SK-N-SH treated with all-trans-retinoic acid at 6 μM for 48 hours (cell line): ENCODE results near the gene CISD1.

Source experiments
- ATAC-seq: fragments of 200-7000 bp; cut with Tn5 transposase; 3 replicates; pipeline ENCODE4 v1.9.1; 2020; ENCODE audit warnings: mild to moderate bottlenecking, moderate library complexity
- ARNTL ChIP-seq: fragments of 450-650 bp; formaldehyde crosslinking; IDR thresholded peaks from 2 replicates; pipeline ENCODE4 v1.5.0; 2020; ENCODE audit warnings: low read depth, mild to moderate bottlenecking, moderate library complexity, borderline replicate concordance
- BACH2 ChIP-seq: fragments of 250-450 bp; sonication (Bioruptor Pico); IDR thresholded peaks from 2 replicates; pipeline ENCODE4 v1.9.0; 2021; ENCODE audit warnings: mild to moderate bottlenecking, borderline replicate concordance
- CSDC2 ChIP-seq: fragments of 250-450 bp; sonication (Bioruptor Pico); IDR thresholded peaks from 2 replicates; pipeline ENCODE4 v1.5.0; 2020; ENCODE audit warnings: mild to moderate bottlenecking, moderate library complexity
- ESRRG ChIP-seq: fragments of 250-450 bp; sonication (Bioruptor Pico); IDR thresholded peaks from 2 replicates; pipeline ENCODE4 v1.6.1; 2021; ENCODE audit warnings: mild to moderate bottlenecking
- GLIS3 ChIP-seq: fragments of 250-450 bp; sonication (Bioruptor Pico); IDR thresholded peaks from 2 replicates; pipeline ENCODE4 v1.5.0; 2020; ENCODE audit warnings: mild to moderate bottlenecking, moderate library complexity
- OSR1 ChIP-seq: fragments of 250-450 bp; sonication (Bioruptor Pico); IDR thresholded peaks from 2 replicates; pipeline ENCODE4 v1.8.0; 2022; ENCODE audit warnings: moderate library complexity, mild to moderate bottlenecking, inconsistent platforms
- PPARA ChIP-seq: fragments of 250-450 bp; sonication (Bioruptor Pico); IDR thresholded peaks from 2 replicates; pipeline ENCODE4 v1.5.0; 2020; ENCODE audit warnings: mild to moderate bottlenecking, borderline replicate concordance
- RARB ChIP-seq: fragments of 250-450 bp; sonication (Bioruptor Pico); IDR thresholded peaks from 2 replicates; pipeline ENCODE4 v1.8.0; 2021; ENCODE audit warnings: mild to moderate bottlenecking, moderate library complexity
- SNAI2 ChIP-seq: fragments of 250-450 bp; sonication (Bioruptor Pico); IDR thresholded peaks from 2 replicates; pipeline ENCODE4 v1.5.0; 2020; ENCODE audit warnings: mild to moderate bottlenecking, moderate library complexity
- TCF4 ChIP-seq: fragments of 250-450 bp; sonication (Bioruptor Pico); IDR thresholded peaks from 2 replicates; pipeline ENCODE4 v1.8.0; 2021; ENCODE audit warnings: mild to moderate bottlenecking, moderate library complexity, borderline replicate concordance
- TOX ChIP-seq: fragments of 250-450 bp; sonication (Bioruptor Pico); IDR thresholded peaks from 2 replicates; pipeline ENCODE4 v1.8.0; 2021; ENCODE audit warnings: mild to moderate bottlenecking, moderate library complexity, borderline replicate concordance
- ZFP30 ChIP-seq: fragments of 450-650 bp; formaldehyde crosslinking; IDR thresholded peaks from 2 replicates; pipeline ENCODE4 v1.5.0; 2022; ENCODE audit warnings: mild to moderate bottlenecking, moderate library complexity
- ZNF565 ChIP-seq: fragments of 450-650 bp; formaldehyde crosslinking; conservative IDR thresholded peaks from 2 replicates; pipeline ENCODE4 v1.5.0; 2020; ENCODE audit warnings: low read depth, mild to moderate bottlenecking, moderate library complexity
- ZNF8 ChIP-seq: fragments of 450-650 bp; formaldehyde crosslinking; IDR thresholded peaks from 2 replicates; pipeline ENCODE4 v1.5.0; 2020; ENCODE audit warnings: mild to moderate bottlenecking, moderate library complexity
- TF ChIP-seq, protein P1 (sequence below): fragments of 250-450 bp; sonication (Bioruptor Pico); IDR thresholded peaks from 2 replicates; pipeline ENCODE4 v1.8.0; 2020; ENCODE audit warnings: mild to moderate bottlenecking, moderate library complexity, borderline replicate concordance
- TF ChIP-seq, protein P2 (sequence below): fragments of 250-450 bp; sonication (Bioruptor Pico); IDR thresholded peaks from 2 replicates; pipeline ENCODE4 v1.5.0; 2020; ENCODE audit warnings: mild to moderate bottlenecking, moderate library complexity
- TF ChIP-seq, protein P3 (sequence below): fragments of 250-450 bp; sonication (Bioruptor Pico); IDR thresholded peaks from 2 replicates; pipeline ENCODE4 v1.5.1; 2021; ENCODE audit warnings: mild to moderate bottlenecking, moderate library complexity
- TF ChIP-seq, protein P4 (sequence below): fragments of 250-450 bp; sonication (Bioruptor Pico); IDR thresholded peaks from 2 replicates; pipeline ENCODE4 v1.5.1; 2020; ENCODE audit warnings: low read depth, mild to moderate bottlenecking, moderate library complexity

The CISD1 gene

DNA sequence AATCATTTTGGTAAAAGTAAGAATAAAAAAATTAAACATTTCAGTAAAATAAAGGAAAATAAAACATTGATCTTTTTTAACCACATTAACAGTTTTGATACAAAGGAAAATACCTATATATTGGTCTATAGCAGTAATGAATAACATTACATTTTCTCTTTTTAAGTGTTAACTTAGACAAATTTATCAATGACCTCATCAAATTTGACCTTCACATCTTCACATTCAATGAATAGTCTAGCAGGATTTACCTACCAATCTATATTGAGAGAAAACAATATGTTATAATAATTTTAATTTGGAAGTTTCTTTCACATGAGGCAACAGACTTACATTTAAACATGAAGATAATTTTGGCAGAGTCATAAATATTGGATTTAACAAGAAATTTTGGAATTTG lies 47.9 kb downstream of the CISD1 start (continued):
- TF ChIP-seq, protein P1, sequence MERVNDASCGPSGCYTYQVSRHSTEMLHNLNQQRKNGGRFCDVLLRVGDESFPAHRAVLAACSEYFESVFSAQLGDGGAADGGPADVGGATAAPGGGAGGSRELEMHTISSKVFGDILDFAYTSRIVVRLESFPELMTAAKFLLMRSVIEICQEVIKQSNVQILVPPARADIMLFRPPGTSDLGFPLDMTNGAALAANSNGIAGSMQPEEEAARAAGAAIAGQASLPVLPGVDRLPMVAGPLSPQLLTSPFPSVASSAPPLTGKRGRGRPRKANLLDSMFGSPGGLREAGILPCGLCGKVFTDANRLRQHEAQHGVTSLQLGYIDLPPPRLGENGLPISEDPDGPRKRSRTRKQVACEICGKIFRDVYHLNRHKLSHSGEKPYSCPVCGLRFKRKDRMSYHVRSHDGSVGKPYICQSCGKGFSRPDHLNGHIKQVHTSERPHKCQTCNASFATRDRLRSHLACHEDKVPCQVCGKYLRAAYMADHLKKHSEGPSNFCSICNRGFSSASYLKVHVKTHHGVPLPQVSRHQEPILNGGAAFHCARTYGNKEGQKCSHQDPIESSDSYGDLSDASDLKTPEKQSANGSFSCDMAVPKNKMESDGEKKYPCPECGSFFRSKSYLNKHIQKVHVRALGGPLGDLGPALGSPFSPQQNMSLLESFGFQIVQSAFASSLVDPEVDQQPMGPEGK: no peak
- TF ChIP-seq ARNTL (CRISPR knock-in tag) (no peak), ESRRG (CRISPR knock-in tag) (no peak)

DNA sequence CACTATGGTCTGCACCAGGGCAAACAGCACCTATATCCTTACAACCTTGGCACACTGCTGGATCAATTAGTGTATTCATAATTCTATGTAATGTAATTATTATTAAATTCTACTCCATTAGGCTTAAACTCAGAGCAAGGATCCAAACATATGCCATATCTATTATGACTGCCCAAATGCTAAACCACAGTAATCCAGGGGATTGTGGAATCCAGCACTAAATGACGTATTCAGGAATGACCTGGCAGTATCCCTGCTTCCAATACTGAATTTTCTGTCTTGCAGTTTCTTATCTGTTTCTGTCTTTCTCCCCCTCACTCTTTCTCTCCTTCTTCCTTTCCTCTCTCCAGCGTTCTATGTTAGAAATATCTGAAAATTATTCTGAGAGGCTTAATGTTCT lies 49.4 kb downstream of the CISD1 start:
- no peak for ATAC-seq
- TF ChIP-seq, protein P2, sequence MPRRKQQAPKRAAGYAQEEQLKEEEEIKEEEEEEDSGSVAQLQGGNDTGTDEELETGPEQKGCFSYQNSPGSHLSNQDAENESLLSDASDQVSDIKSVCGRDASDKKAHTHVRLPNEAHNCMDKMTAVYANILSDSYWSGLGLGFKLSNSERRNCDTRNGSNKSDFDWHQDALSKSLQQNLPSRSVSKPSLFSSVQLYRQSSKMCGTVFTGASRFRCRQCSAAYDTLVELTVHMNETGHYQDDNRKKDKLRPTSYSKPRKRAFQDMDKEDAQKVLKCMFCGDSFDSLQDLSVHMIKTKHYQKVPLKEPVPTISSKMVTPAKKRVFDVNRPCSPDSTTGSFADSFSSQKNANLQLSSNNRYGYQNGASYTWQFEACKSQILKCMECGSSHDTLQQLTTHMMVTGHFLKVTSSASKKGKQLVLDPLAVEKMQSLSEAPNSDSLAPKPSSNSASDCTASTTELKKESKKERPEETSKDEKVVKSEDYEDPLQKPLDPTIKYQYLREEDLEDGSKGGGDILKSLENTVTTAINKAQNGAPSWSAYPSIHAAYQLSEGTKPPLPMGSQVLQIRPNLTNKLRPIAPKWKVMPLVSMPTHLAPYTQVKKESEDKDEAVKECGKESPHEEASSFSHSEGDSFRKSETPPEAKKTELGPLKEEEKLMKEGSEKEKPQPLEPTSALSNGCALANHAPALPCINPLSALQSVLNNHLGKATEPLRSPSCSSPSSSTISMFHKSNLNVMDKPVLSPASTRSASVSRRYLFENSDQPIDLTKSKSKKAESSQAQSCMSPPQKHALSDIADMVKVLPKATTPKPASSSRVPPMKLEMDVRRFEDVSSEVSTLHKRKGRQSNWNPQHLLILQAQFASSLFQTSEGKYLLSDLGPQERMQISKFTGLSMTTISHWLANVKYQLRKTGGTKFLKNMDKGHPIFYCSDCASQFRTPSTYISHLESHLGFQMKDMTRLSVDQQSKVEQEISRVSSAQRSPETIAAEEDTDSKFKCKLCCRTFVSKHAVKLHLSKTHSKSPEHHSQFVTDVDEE (CRISPR knock-in tag): no peak
- TF ChIP-seq ARNTL (CRISPR knock-in tag) (no peak), TOX (CRISPR knock-in tag) (no peak)

DNA sequence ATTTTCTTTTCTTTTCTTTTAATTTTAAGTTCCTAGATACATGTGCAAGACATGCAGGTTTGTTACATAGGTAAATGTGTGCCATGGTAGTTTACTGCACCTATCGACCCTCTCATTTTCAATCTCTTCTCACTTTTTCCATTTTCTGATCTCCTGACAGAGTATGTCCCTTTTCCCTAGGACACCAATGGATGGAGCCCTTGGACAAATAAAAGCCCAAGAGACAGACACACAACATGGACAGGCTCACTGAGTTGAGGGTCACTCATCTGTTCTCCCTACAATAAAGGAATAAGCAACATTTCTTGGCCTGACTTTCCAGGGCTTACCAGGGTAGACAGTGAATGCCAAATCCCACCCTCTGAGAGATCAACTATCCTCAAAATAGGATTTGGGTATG lies 50.6 kb downstream of the CISD1 start:
- ATAC-seq: no peak; the same call in 2 of the 3 replicates

DNA sequence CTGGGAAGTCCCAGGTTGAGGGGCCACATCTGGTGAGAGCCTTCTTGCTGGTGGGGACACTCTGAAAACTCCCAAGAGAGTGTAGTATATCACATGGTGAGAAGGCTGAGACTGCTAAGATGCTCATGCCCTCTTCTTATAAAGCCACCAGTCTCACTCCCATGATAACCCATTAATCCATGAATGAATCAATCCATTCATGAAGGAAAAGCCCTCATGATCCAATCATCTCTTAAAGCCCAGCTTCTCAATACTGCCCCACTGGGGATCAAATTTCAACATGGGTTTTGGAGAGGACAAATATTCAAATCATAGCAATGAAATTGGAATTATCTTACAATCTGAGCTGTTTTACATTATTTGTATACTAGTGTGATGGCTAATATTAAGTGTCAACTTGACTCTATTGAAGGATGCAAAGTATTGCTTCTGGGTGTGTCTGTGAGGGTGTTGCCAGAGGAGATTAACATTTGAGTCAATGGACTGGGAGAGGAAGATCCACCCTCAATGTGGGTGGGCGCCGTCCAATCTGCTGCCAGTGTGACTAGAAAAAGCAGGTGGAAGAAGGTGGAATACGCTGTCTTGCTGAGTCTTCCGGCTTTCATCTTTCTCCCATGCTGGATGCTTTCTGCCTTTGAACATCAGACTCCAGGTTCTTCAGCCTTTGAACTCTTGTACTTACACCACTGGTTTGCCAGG lies 51.5 kb downstream of the CISD1 start:
- ATAC-seq: no peak
- TF ChIP-seq OSR1 (CRISPR knock-in tag) (no peak), SNAI2 (CRISPR knock-in tag) (no peak)

More for the DNA sequence above, 50.6 kb downstream of the CISD1 start:
- TF ChIP-seq, protein P3, sequence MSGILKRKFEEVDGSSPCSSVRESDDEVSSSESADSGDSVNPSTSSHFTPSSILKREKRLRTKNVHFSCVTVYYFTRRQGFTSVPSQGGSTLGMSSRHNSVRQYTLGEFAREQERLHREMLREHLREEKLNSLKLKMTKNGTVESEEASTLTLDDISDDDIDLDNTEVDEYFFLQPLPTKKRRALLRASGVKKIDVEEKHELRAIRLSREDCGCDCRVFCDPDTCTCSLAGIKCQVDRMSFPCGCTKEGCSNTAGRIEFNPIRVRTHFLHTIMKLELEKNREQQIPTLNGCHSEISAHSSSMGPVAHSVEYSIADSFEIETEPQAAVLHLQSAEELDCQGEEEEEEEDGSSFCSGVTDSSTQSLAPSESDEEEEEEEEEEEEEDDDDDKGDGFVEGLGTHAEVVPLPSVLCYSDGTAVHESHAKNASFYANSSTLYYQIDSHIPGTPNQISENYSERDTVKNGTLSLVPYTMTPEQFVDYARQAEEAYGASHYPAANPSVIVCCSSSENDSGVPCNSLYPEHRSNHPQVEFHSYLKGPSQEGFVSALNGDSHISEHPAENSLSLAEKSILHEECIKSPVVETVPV: no peak
- TF ChIP-seq ZNF8 (CRISPR knock-in tag) (no peak), ARNTL (CRISPR knock-in tag) (no peak), CSDC2 (CRISPR knock-in tag) (no peak), TOX (CRISPR knock-in tag) (no peak), TCF4 (CRISPR knock-in tag) (no peak), BACH2 (CRISPR knock-in tag) (no peak), ZFP30 (CRISPR knock-in tag) (no peak), ZNF565 (no peak), RARB (CRISPR knock-in tag) (no peak)
- TF ChIP-seq, protein P4, sequence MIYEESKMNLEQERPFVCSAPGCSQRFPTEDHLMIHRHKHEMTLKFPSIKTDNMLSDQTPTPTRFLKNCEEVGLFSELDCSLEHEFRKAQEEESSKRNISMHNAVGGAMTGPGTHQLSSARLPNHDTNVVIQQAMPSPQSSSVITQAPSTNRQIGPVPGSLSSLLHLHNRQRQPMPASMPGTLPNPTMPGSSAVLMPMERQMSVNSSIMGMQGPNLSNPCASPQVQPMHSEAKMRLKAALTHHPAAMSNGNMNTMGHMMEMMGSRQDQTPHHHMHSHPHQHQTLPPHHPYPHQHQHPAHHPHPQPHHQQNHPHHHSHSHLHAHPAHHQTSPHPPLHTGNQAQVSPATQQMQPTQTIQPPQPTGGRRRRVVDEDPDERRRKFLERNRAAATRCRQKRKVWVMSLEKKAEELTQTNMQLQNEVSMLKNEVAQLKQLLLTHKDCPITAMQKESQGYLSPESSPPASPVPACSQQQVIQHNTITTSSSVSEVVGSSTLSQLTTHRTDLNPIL (CRISPR knock-in tag): no peak

DNA sequence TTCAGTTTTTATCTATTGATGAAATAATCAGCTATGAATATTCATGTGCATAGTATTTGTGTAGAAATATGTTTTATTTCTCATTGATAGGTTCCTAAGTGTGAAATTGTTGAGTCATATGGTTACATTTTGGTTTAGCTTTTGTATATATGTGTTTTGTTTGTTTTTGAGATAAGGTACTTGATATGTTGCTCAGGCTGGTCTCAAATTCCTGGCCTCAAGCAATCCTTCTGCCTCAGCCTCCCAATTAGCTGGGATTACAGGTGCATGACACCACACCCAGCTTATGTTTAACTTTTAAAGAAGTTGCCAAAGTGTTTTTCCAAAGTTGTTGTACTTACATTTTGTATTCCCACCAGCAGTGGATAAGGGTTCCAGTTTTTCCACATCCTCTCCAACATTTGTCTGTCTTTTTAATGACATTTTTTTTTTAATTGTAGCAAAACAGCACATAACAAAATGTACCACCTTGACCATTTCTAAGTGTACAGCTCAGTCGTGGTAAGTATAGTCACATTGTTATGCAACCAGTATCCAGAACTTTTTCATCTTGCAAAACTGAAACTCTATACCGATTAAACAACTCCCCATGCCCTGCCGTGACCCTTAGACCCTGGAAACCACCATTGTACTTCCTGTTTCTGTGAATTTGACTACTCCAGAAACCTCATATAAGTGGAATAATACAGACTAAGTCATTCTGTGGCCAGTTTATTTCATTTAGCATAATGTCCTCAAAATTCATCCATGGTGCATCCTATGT lies 53.3 kb downstream of the CISD1 start:
- TF ChIP-seq GLIS3 (no peak), PPARA (CRISPR knock-in tag) (no peak), TCF4 (CRISPR knock-in tag) (no peak)
- TF ChIP-seq, protein P3: no peak

More for the DNA sequence above, 53.3 kb downstream of the CISD1 start:
- no peak for ATAC-seq
